Activated CD8-positive, alpha-beta memory T cell treated with anti-CD3 and anti-CD28 coated beads for 36 hours (primary cell): ENCODE results near the gene CUX1. TPM values are rescaled to one million over a fixed set of nuclear protein-coding genes. Genes with fewer than 3 reads are reported as not detected.

Experiments used
- CTCF ChIA-PET: fragments of 350-600 bp; sonication (Branson Sonifier 250); formaldehyde crosslinking; loops from one replicate; lab custom pipeline; 2021; ENCODE audit warnings: antibody characterized with exemption; lab: Charles Lee
- POLR2A ChIA-PET: fragments of 350-600 bp; sonication (Branson Sonifier 250); formaldehyde crosslinking; loops from one replicate; lab custom pipeline; 2021; ENCODE audit warnings: antibody characterized with exemption; lab: Charles Lee
- total RNA-seq, 2 experiments: library from RNA; stranded (reverse); gene quantifications; one replicate each; pipeline ENCODE4 v1.2.3, GENCODE V29; 2021

CUX1 gene
- total RNA-seq, 2 experiments from 2014 or later, result 21.1 to 23.2 TPM

- CTCF ChIA-PET, result interaction anchor here (0.6 kb wide), 1 partner anchor 73 kb away, joined by 3 read pairs; no protein-coding TSS in a partner anchor
Measured at GRCh38 chr7:102089175-102090098, 272.0 kb downstream of the CUX1 start.

GRCh38 chr7:102093599-102094315 is 276.3 kb downstream of the CUX1 start:
- CTCF ChIA-PET, result no interaction called here

More at GRCh38 chr7:102089175-102090098, 272.0 kb downstream of the CUX1 start:
- POLR2A ChIA-PET, result interaction anchor here (0.6 kb wide), 2 partner anchors 17 to 772 kb away, joined by 4 to 8 read pairs; no protein-coding TSS in a partner anchor

GRCh38 chr7:102094316-102094650 is 276.9 kb downstream of the CUX1 start:
- ChIA-PET POLR2A (no interaction called here), CTCF (no interaction called here)

More at GRCh38 chr7:102093599-102094315, 276.3 kb downstream of the CUX1 start:
- POLR2A ChIA-PET, result interaction anchor here (0.7 kb wide), 1 partner anchor 61 kb away, joined by 6 read pairs; no protein-coding TSS in a partner anchor

- POLR2A ChIA-PET, result no interaction called here
- CTCF ChIA-PET, result no interaction called here
Measured at GRCh38 chr7:102095321-102096011, 278.0 kb downstream of the CUX1 start.

- ChIA-PET POLR2A (no interaction called here), CTCF (no interaction called here)
Measured at GRCh38 chr7:102096012-102096332, 278.5 kb downstream of the CUX1 start.

- ChIA-PET CTCF (no interaction called here), POLR2A (no interaction called here)
Measured at GRCh38 chr7:102096706-102097427, 279.4 kb downstream of the CUX1 start.

GRCh38 chr7:102097601-102098161 is 280.3 kb downstream of the CUX1 start:
- ChIA-PET POLR2A (no interaction called here), CTCF (no interaction called here)

GRCh38 chr7:102098986-102099385 is 281.6 kb downstream of the CUX1 start:
- ChIA-PET CTCF (no interaction called here), POLR2A (no interaction called here)

GRCh38 chr7:102099474-102099873 is 282.0 kb downstream of the CUX1 start:
- POLR2A ChIA-PET, result no interaction called here
- CTCF ChIA-PET, result no interaction called here

- ChIA-PET CTCF (no interaction called here), POLR2A (no interaction called here)
Measured at GRCh38 chr7:102101111-102101551, 283.7 kb downstream of the CUX1 start.

GRCh38 chr7:102101926-102102325 is 284.5 kb downstream of the CUX1 start:
- ChIA-PET POLR2A (no interaction called here), CTCF (no interaction called here)

- ChIA-PET CTCF (no interaction called here), POLR2A (no interaction called here)
Measured at GRCh38 chr7:102103027-102103372, 285.6 kb downstream of the CUX1 start.

GRCh38 chr7:102104245-102104644 is 286.8 kb downstream of the CUX1 start:
- ChIA-PET CTCF (interaction anchor here (0.6 kb wide), 1 partner anchor 1286 kb away, joined by 3 read pairs; no protein-coding TSS in a partner anchor), POLR2A (no interaction called here)

- ChIA-PET POLR2A (interaction anchor here (0.7 kb wide), 1 partner anchor 17 kb away, joined by 8 read pairs; no protein-coding TSS in a partner anchor), CTCF (no interaction called here)
Measured at GRCh38 chr7:102106625-102107024, 289.2 kb downstream of the CUX1 start.

GRCh38 chr7:102107474-102108104 is 290.2 kb downstream of the CUX1 start:
- CTCF ChIA-PET, result no interaction called here
- POLR2A ChIA-PET, result no interaction called here

GRCh38 chr7:102111061-102112041 is 293.9 kb downstream of the CUX1 start:
- CTCF ChIA-PET, result no interaction called here
- POLR2A ChIA-PET, result no interaction called here

- POLR2A ChIA-PET, result no interaction called here
- CTCF ChIA-PET, result no interaction called here
Measured at GRCh38 chr7:102115181-102115580, 297.8 kb downstream of the CUX1 start.
